ENCODE results near the gene SMARCA2.

SMARCA2 gene

GRCh38 chr9:2014696-2015580 is at the start of gene SMARCA2:
SMARCA2 (plus strand) TSS chr9:2015347; CDS start chr9:2029023, 13,676 bp downstream.
- peak; percentile 98 for DNase-seq

- DNase-seq: no peak
These were observed 48.3 kb upstream of the SMARCA2 start for GRCh38 chr9:1966725-1967366.

- no peak for DNase-seq
These were observed 46.0 kb upstream of the SMARCA2 start for GRCh38 chr9:1969160-1969559.

GRCh38 chr9:1969898-1970297 is 45.2 kb upstream of the SMARCA2 start:
- DNase-seq: no peak

- DNase-seq: no peak
These were observed 42.5 kb upstream of the SMARCA2 start for GRCh38 chr9:1972672-1973071.

GRCh38 chr9:1977026-1977425 is 38.1 kb upstream of the SMARCA2 start:
- no peak for DNase-seq

- peak; percentile 15 for DNase-seq
These were observed 36.2 kb upstream of the SMARCA2 start for GRCh38 chr9:1978941-1979340.

- DNase-seq: peak; percentile 72
These were observed 35.3 kb upstream of the SMARCA2 start for GRCh38 chr9:1979741-1980367.

- no peak for DNase-seq
These were observed 34.8 kb upstream of the SMARCA2 start for GRCh38 chr9:1980387-1980786.

- no peak for DNase-seq
These were observed 33.1 kb upstream of the SMARCA2 start for GRCh38 chr9:1982074-1982473.

- DNase-seq: no peak
These were observed 28.8 kb upstream of the SMARCA2 start for GRCh38 chr9:1986341-1986740.

- DNase-seq: no peak
These were observed 25.6 kb upstream of the SMARCA2 start for GRCh38 chr9:1989500-1989899.

GRCh38 chr9:1994180-1994579 is 21.0 kb upstream of the SMARCA2 start:
- no peak for DNase-seq

GRCh38 chr9:1995084-1995483 is 20.1 kb upstream of the SMARCA2 start:
- peak; percentile 17 for DNase-seq

- no peak for DNase-seq
These were observed 19.0 kb upstream of the SMARCA2 start for GRCh38 chr9:1996156-1996555.

- DNase-seq: no peak
These were observed 17.5 kb upstream of the SMARCA2 start for GRCh38 chr9:1997646-1998045.

GRCh38 chr9:1998111-1998510 is 17.0 kb upstream of the SMARCA2 start:
- DNase-seq: no peak

GRCh38 chr9:2000314-2000713 is 14.8 kb upstream of the SMARCA2 start:
- DNase-seq: no peak

GRCh38 chr9:2008372-2008771 is 6.8 kb upstream of the SMARCA2 start:
- DNase-seq: no peak

GRCh38 chr9:2012347-2012746 is 2.8 kb upstream of the SMARCA2 start:
- DNase-seq: no peak

- peak; percentile 9 for DNase-seq
These were observed 1.2 kb upstream of the SMARCA2 start for GRCh38 chr9:2013743-2014475.

GRCh38 chr9:2015581-2016407 is 647 bp downstream of the SMARCA2 start:
- peak; percentile 87 for DNase-seq
